SK-N-MC (cell line): ENCODE measurements around the gene LHFPL6.

Experiments used
- EZH2 ChIP-seq: fragments of 200-600 bp; sonication (generic); IDR thresholded peaks from one replicate; pipeline ENCODE4 v1.6.1; 2017; ENCODE audit warnings: antibody characterized with exemption
- FOXP2 ChIP-seq: optimal IDR thresholded peaks from 2 replicates; pipeline ENCODE3; 2011; ENCODE audit warnings: mild to moderate bottlenecking, moderate library complexity; ENCODE audit not compliant: insufficient read depth; ENCODE audit errors: extremely low read length, control extremely low read depth
- POLR2AphosphoS5 ChIP-seq: IDR thresholded peaks from 2 replicates; pipeline ENCODE4 v1.6.1; 2012; ENCODE audit warnings: mild to moderate bottlenecking, low read depth, low read length, borderline replicate concordance

DNA sequence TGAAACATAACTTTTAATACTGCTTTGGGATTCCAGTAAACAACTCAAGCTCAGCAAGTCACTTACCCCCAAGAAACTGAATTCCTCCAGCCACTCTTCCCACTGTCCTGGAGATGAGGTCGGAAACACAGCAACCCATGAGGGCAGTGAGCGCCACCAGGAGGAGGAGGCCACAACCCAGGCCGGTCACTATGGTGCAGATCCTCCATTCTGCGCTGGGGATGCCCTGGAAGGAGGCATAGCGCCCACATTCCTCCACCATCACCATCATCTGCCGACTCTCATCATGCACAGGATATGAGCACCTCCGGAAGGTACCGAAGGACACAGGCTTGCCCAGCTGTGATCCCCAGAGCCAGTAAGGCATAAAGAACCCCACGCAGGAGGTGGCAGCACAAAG, 2.2 kb downstream of the LHFPL6 start:
- no peak for TF ChIP-seq EZH2
- no peak for TF ChIP-seq POLR2AphosphoS5
- no peak for TF ChIP-seq FOXP2
